ENCODE results near the gene DHRS3. TPM values are rescaled to one million over a fixed set of nuclear protein-coding genes. Genes with fewer than 3 reads are reported as not detected.

The DHRS3 gene
- total RNA-seq, 1 experiment from 2014 or later = 87.0 TPM

DNA sequence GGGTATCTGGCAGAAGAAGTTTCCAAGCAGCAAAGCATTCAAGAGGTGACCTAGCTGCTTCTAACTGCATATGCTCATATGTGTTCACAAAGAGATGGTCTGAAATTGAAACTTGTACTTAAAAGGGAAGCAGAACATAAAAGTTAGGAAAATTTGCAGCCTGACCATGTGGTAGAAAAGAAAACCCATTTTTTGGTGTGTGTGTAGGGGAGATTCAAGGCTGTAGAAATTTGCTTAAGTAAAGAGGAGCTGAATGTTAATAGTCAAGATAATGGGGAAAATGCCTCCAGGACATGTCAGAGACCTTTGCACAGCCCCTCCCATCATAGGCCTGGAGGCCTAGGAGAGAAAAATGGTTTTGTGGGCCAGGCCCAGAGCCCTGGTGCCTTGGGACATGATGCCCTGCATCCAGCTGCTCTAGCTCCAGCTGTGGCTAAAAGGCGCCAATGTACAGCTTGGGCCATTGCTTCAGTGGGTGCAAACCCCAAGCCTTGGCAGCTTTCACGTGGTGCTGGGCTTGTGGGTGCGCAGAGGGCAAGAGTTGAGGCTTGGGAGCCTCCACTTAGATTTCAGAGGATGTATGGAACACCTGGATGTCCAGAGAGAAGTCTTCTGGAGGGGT, 54.9 kb downstream of the DHRS3 start:
- POLR2A ChIA-PET = no interaction called here
- no peak overlapping the region for H3K4me2 ChIP-seq (ENCODE audit: low read length)
- CTCF ChIA-PET = no interaction called here
- H3K36me3 ChIP-seq (ENCODE audit: control insufficient read depth in 1 of 2, insufficient read depth in 2 of 2, low read length in 2 of 2) = 0 out of 4 replicates have a peak, but pooled peaks cover 0 to 8% of the 10 kb centered on the region in 2 experiments
- H4K20me1 ChIP-seq (ENCODE audit: insufficient read depth) = no peaks in the 10 kb centered on the region
- intact Hi-C loops (cut with micrococcal nuclease) = no loop called here
- H3K27me3 ChIP-seq (ENCODE audit: insufficient read depth, low read length) = no peaks in the 10 kb centered on the region
- no peaks in the 10 kb centered on the region for H3K79me2 ChIP-seq (ENCODE audit: insufficient read depth, low read length)
- no peak overlapping the region for H2AFZ ChIP-seq (ENCODE audit: low read depth, low read length, poor library complexity, severe bottlenecking)
- peaks cover 0 to 10% of the 10 kb centered on the region in 2 experiments; a peak in 2 of 4 replicates for H3K9me3 ChIP-seq (ENCODE audit: control insufficient read depth in 1 of 2, insufficient read depth in 1 of 2, low read depth in 1 of 2, low read length in 2 of 2)
- no peak for ATAC-seq
- H3K9ac ChIP-seq (ENCODE audit: low read length) = no peak overlapping the region
- RAD21 ChIA-PET (ENCODE audit: low non-redundant PET in 1 of 2, low total read pairs in 2 of 2, uncharacterized antibody in 2 of 2, unreplicated experiment in 2 of 2) = no interaction called here
- no peak overlapping the region for H3K4me3 ChIP-seq (replicated peaks in 1 of 2; ENCODE audit: low read depth in 1 of 2, low read length in 2 of 2)
- no peak overlapping the region for H3K27ac ChIP-seq (ENCODE audit: low read depth, low read length)
- no peak for DNase-seq (ENCODE audit: low read depth, low spot score)
- no TSS peak for BruUV-seq (replicated peaks)
- H3K4me1 ChIP-seq (ENCODE audit: control insufficient read depth in 1 of 2, insufficient read depth in 2 of 2, low read length in 2 of 2) = peaks cover 0 to 14% of the 10 kb centered on the region in 2 experiments; a peak in 1 of 4 replicates
- no peaks in the 10 kb centered on the region for H3K9me2 ChIP-seq (ENCODE audit: insufficient read depth)
- TF ChIP-seq, protein P1, sequence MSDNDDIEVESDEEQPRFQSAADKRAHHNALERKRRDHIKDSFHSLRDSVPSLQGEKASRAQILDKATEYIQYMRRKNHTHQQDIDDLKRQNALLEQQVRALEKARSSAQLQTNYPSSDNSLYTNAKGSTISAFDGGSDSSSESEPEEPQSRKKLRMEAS (IDR thresholded peaks at IDR 0.05) = no peak
- TF ChIP-seq, protein P2, sequence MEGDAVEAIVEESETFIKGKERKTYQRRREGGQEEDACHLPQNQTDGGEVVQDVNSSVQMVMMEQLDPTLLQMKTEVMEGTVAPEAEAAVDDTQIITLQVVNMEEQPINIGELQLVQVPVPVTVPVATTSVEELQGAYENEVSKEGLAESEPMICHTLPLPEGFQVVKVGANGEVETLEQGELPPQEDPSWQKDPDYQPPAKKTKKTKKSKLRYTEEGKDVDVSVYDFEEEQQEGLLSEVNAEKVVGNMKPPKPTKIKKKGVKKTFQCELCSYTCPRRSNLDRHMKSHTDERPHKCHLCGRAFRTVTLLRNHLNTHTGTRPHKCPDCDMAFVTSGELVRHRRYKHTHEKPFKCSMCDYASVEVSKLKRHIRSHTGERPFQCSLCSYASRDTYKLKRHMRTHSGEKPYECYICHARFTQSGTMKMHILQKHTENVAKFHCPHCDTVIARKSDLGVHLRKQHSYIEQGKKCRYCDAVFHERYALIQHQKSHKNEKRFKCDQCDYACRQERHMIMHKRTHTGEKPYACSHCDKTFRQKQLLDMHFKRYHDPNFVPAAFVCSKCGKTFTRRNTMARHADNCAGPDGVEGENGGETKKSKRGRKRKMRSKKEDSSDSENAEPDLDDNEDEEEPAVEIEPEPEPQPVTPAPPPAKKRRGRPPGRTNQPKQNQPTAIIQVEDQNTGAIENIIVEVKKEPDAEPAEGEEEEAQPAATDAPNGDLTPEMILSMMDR (IDR thresholded peaks at IDR 0.05 in 2 of 3, conservative IDR thresholded peaks at IDR 0.05 in 1 of 3; ENCODE audit: borderline replicate concordance in 1 of 3, insufficient read depth in 1 of 3, low read depth in 2 of 3, low read length in 2 of 3) = no peak

GRCh38 chr1:12561121-12561520, 56.9 kb downstream of the DHRS3 start:
- CTCF ChIA-PET = no interaction called here
- Histone ChIP-seq H3K27me3 (ENCODE audit: insufficient read depth, low read length) (no peaks in the 10 kb centered on the region), H3K4me3 (replicated peaks in 1 of 2; ENCODE audit: low read depth in 1 of 2, low read length in 2 of 2) (no peak overlapping the region), H3K4me1 (ENCODE audit: control insufficient read depth in 1 of 2, insufficient read depth in 2 of 2, low read length in 2 of 2) (peaks cover 5 to 19% of the 10 kb centered on the region in 2 experiments; a peak in 3 of 4 replicates), H3K79me2 (ENCODE audit: insufficient read depth, low read length) (no peaks in the 10 kb centered on the region), H3K9ac (ENCODE audit: low read length) (no peak overlapping the region), H3K9me3 (ENCODE audit: control insufficient read depth in 1 of 2, insufficient read depth in 1 of 2, low read depth in 1 of 2, low read length in 2 of 2) (peaks cover 0 to 10% of the 10 kb centered on the region in 2 experiments; a peak in 2 of 4 replicates), H4K20me1 (ENCODE audit: insufficient read depth) (no peaks in the 10 kb centered on the region), H3K4me2 (ENCODE audit: low read length) (no peak overlapping the region), H3K9me2 (ENCODE audit: insufficient read depth) (no peaks in the 10 kb centered on the region), H3K36me3 (ENCODE audit: control insufficient read depth in 1 of 2, insufficient read depth in 2 of 2, low read length in 2 of 2) (no peaks in the 10 kb centered on the region), H3K27ac (ENCODE audit: low read depth, low read length) (no peak overlapping the region), H2AFZ (ENCODE audit: low read depth, low read length, poor library complexity, severe bottlenecking) (no peak overlapping the region)
- intact Hi-C loops (cut with micrococcal nuclease) = no loop called here
- DNase-seq (ENCODE audit: low read depth, low spot score) (no peak), ATAC-seq (no peak)
- RAD21 ChIA-PET (ENCODE audit: low non-redundant PET in 1 of 2, low total read pairs in 2 of 2, uncharacterized antibody in 2 of 2, unreplicated experiment in 2 of 2) = no interaction called here
- BruUV-seq (replicated peaks) = no TSS peak
- TF ChIP-seq REST (IDR thresholded peaks at IDR 0.05; ENCODE audit: low read depth) = no peak
- TF ChIP-seq JUND (IDR thresholded peaks at IDR 0.05) = no peak
- no peak for TF ChIP-seq ELF1 (IDR thresholded peaks at IDR 0.05; ENCODE audit: borderline replicate concordance, low read depth)
- TF ChIP-seq POLR2A (IDR thresholded peaks at IDR 0.05; ENCODE audit: borderline replicate concordance, extremely low read depth, insufficient read depth, insufficient read length) = no peak
- no peak for TF ChIP-seq CBX3 (IDR thresholded peaks at IDR 0.05; ENCODE audit: low read depth)
- no peak for TF ChIP-seq EGR1 (IDR thresholded peaks at IDR 0.05; ENCODE audit: low read depth)
- POLR2A ChIA-PET = no interaction called here

All from HCT116 (cell line).